GM23248 (cell line): ENCODE measurements around the gene DECR2. TPM values are rescaled to one million over a fixed set of nuclear protein-coding genes. Genes with fewer than 3 reads are reported as not detected.
A peak's percentile ranks its signal among the peaks of the same experiment; 100 is the strongest.

Source experiments
- DNase-seq: peaks from one replicate; pipeline ENCODE4 v3.0.0-alpha.2; 2015
- H2AFZ ChIP-seq: fragments of 200-600 bp; sonication (generic); 2 replicates; pipeline ENCODE4 v1.6.1; 2016; ENCODE audit warnings: antibody characterized with exemption
- H3F3A ChIP-seq: fragments of 200-600 bp; sonication (generic); 2 replicates; pipeline ENCODE4 v1.6.1; 2016; ENCODE audit warnings: mild to moderate bottlenecking, antibody characterized with exemption, mixed run types; ENCODE audit not compliant: insufficient read depth
- H3K27ac ChIP-seq: fragments of 200-600 bp; sonication (generic); 2 replicates; pipeline ENCODE4 v1.5.1; 2016; ENCODE audit warnings: mild to moderate bottlenecking
- H3K27me3 ChIP-seq: fragments of 200-600 bp; sonication (generic); replicated peaks from 2 replicates; pipeline ENCODE4 v1.6.1; 2016; ENCODE audit warnings: mild to moderate bottlenecking; ENCODE audit not compliant: insufficient read depth
- H3K36me3 ChIP-seq: fragments of 200-600 bp; sonication (generic); 2 replicates; pipeline ENCODE4 v1.6.1; 2016; ENCODE audit warnings: low read depth, mild to moderate bottlenecking
- H3K4me1 ChIP-seq: fragments of 200-600 bp; sonication (generic); 2 replicates; pipeline ENCODE4 v1.6.1; 2016; ENCODE audit warnings: mild to moderate bottlenecking; ENCODE audit not compliant: insufficient read depth
- H3K4me2 ChIP-seq: fragments of 200-600 bp; sonication (generic); one replicate; pipeline ENCODE4 v1.6.1; 2016; ENCODE audit warnings: mild to moderate bottlenecking; ENCODE audit not compliant: unreplicated experiment
- H3K4me3 ChIP-seq: fragments of 200-600 bp; sonication (generic); 2 replicates; pipeline ENCODE4 v1.5.1; 2016; ENCODE audit warnings: mild to moderate bottlenecking
- H3K79me2 ChIP-seq: fragments of 200-600 bp; sonication (generic); 2 replicates; pipeline ENCODE4 v1.6.1; 2016; ENCODE audit warnings: mild to moderate bottlenecking; ENCODE audit not compliant: insufficient read depth
- H3K9ac ChIP-seq: fragments of 200-600 bp; sonication (generic); 2 replicates; pipeline ENCODE4 v1.6.1; 2016; ENCODE audit warnings: mild to moderate bottlenecking
- H3K9me2 ChIP-seq: fragments of 200-600 bp; sonication (generic); 2 replicates; pipeline ENCODE4 v1.6.1; 2016; ENCODE audit warnings: mixed run types, mild to moderate bottlenecking, moderate library complexity; ENCODE audit not compliant: insufficient read depth
- H3K9me3 ChIP-seq: fragments of 200-600 bp; sonication (generic); one replicate; pipeline ENCODE4 v1.6.1; 2017; ENCODE audit warnings: low read depth
- H4K20me1 ChIP-seq: fragments of 200-600 bp; sonication (generic); 2 replicates; pipeline ENCODE4 v1.6.0; 2016; ENCODE audit not compliant: insufficient read depth
- EZH2 ChIP-seq: fragments of 200-600 bp; sonication (generic); IDR thresholded peaks from 2 replicates; pipeline ENCODE4 v1.6.1; 2018; ENCODE audit warnings: antibody characterized with exemption, mild to moderate bottlenecking; ENCODE audit not compliant: insufficient read depth, poor library complexity, severe bottlenecking
- EZH2phosphoT487 ChIP-seq: fragments of 200-600 bp; sonication (generic); IDR thresholded peaks from 2 replicates; pipeline ENCODE4 v1.6.1; 2018; ENCODE audit warnings: antibody characterized with exemption, moderate library complexity, mild to moderate bottlenecking, low read depth; ENCODE audit not compliant: insufficient read depth
- WGBS, 2 experiments: methylation state at CpG; one replicate each; pipeline ENCODE4 v1.1.6; 2015 to 2017; ENCODE audit warnings: low lambda C conversion rate in 2 of 2, low coverage in 1 of 2; ENCODE audit errors: missing lambda C conversion rate in 2 of 2; 5-methylcytosine and 5-hydroxymethylcytosine counted together
- in situ Hi-C: fragments of 300-500 bp; cut with MboI; formaldehyde crosslinking; loops from 2 replicates; pipeline ENCODE4 v1.15.0; 2020
- polyA plus RNA-seq: library from polyadenylated mRNA; unstranded; fragments of >200 nt; fragmentation: Nextera tagmentation; extraction: Ambion mirVana; gene quantifications from 2 replicates; pipeline ENCODE4 v1.2.1, GENCODE V29; 2016
- total RNA-seq: library from RNA; depleted of rRNA; stranded (reverse); fragments of >200 nt; shearing (Covaris generic); gene quantifications from 2 replicates; pipeline ENCODE4 v1.2.3, GENCODE V29; 2014

The DECR2 gene
- total and polyA plus RNA-seq, 2 experiments from 2014 or later, result 7.8 to 26.1 TPM

- Histone ChIP-seq H3K36me3 (no peaks in the 10 kb centered on the region), H3K4me3 (peak overlapping the region; percentile 77), H3K27me3 (no peaks in the 10 kb centered on the region), H3K4me1 (peaks cover 28% of the 10 kb centered on the region), H3K4me2 (peak overlapping the region; percentile 91), H3K9ac (peak overlapping the region; percentile 82), H3K79me2 (peaks cover 30% of the 10 kb centered on the region), H2AFZ (peak overlapping the region; percentile 86), H3K9me2 (no peaks in the 10 kb centered on the region), H3K27ac (peak overlapping the region; percentile 93), H3F3A (peaks cover 17% of the 10 kb centered on the region; the same call in 1 of the 2 replicates), H4K20me1 (0 out of 2 replicates have a peak, but pooled peaks cover 6% of the 10 kb centered on the region), H3K9me3 (no peaks in the 10 kb centered on the region)
- peak; percentile 99 for DNase-seq
- in situ Hi-C loops, result no loop called here
- 1 to 2% methylated on average over 20 of the region's 20 CpGs for WGBS, 2 experiments
- TF ChIP-seq EZH2phosphoT487 (no peak), EZH2 (no peak)
These were observed 22.4 kb downstream of the DECR2 start for GRCh38 chr16:424033-424622.

- Histone ChIP-seq H3K9me3 (no peaks in the 10 kb centered on the region), H3K4me2 (peak overlapping the region; percentile 91), H4K20me1 (0 out of 2 replicates have a peak, but pooled peaks cover 6% of the 10 kb centered on the region), H3K79me2 (peaks cover 35% of the 10 kb centered on the region), H3K36me3 (no peaks in the 10 kb centered on the region), H3F3A (peaks cover 17% of the 10 kb centered on the region; the same call in 1 of the 2 replicates), H3K4me1 (peaks cover 28% of the 10 kb centered on the region), H3K9ac (peak overlapping the region; percentile 82), H3K4me3 (peak overlapping the region; percentile 77), H3K9me2 (no peaks in the 10 kb centered on the region), H2AFZ (peak overlapping the region; percentile 86), H3K27ac (peak overlapping the region; percentile 93), H3K27me3 (no peaks in the 10 kb centered on the region)
- TF ChIP-seq EZH2phosphoT487 (no peak), EZH2 (no peak)
- in situ Hi-C loops, result no loop called here
- WGBS, 2 experiments, result 1% methylated on average over 30 of the region's 31 CpGs
- peak; percentile 63 for DNase-seq
These were observed 23.0 kb downstream of the DECR2 start for GRCh38 chr16:424623-425081.

GRCh38 chr16:425082-425718, 23.5 kb downstream of the DECR2 start, which contains the start of gene RAB11FIP3:
Gene RAB11FIP3 (plus strand): TSS chr16:425649. CDS start chr16:426007, 358 bp downstream.
- Histone ChIP-seq H3F3A (peaks cover 17% of the 10 kb centered on the region; the same call in 1 of the 2 replicates), H3K27me3 (no peaks in the 10 kb centered on the region), H2AFZ (peak within 1 kb of the TSS; percentile 86), H3K4me1 (peaks cover 28% of the 10 kb centered on the region), H3K4me3 (peak within 1 kb of the TSS; percentile 77), H3K9ac (peak within 1 kb of the TSS; percentile 82), H4K20me1 (0 out of 2 replicates have a peak, but pooled peaks cover 6% of the 10 kb centered on the region), H3K79me2 (peaks cover 41% of the 10 kb centered on the region), H3K4me2 (peak within 1 kb of the TSS; percentile 99), H3K27ac (peak within 1 kb of the TSS; percentile 93), H3K9me3 (no peaks in the 10 kb centered on the region), H3K36me3 (no peaks in the 10 kb centered on the region), H3K9me2 (no peaks in the 10 kb centered on the region)
- DNase-seq, result peak; percentile 91
- no peak for TF ChIP-seq EZH2phosphoT487
- no peak for TF ChIP-seq EZH2
- whole genome bisulfite sequencing, 2 experiments, result 1% methylated on average over 56 to 77 of the region's 77 CpGs
- in situ Hi-C loops, result no loop called here

DNA sequence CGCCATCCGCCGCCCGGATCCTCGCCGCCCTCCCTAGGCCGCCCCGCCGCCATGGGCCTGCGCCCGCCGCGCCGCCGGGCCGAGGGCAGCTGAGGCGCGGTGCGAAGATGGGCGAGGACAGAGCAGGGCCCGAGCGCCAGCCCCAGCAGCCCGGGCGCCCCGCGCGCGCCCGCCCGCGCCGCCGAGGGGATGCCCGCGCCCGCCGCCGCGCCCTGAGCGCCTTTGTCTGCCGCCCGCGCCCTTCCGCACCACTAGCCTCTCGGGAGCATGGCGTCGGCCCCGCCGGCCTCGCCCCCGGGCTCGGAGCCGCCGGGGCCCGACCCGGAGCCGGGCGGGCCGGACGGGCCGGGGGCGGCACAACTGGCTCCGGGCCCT, 24.0 kb downstream of the DECR2 start:
- TF ChIP-seq EZH2, result no peak
- no peak for TF ChIP-seq EZH2phosphoT487
- Histone ChIP-seq H3K9ac (peak overlapping the region; percentile 82), H2AFZ (peak overlapping the region; percentile 86; the same call in 1 of the 2 replicates), H4K20me1 (0 out of 2 replicates have a peak, but pooled peaks cover 6% of the 10 kb centered on the region), H3F3A (peaks cover 17% of the 10 kb centered on the region; the same call in 1 of the 2 replicates), H3K4me2 (peak overlapping the region; percentile 91), H3K9me3 (no peaks in the 10 kb centered on the region), H3K4me1 (peaks cover 28% of the 10 kb centered on the region), H3K27me3 (no peaks in the 10 kb centered on the region), H3K9me2 (no peaks in the 10 kb centered on the region), H3K36me3 (no peaks in the 10 kb centered on the region), H3K4me3 (peak overlapping the region; percentile 77), H3K79me2 (peaks cover 46% of the 10 kb centered on the region), H3K27ac (peak overlapping the region; percentile 93)
- 0% methylated on average over 3 to 42 of the region's 63 CpGs for WGBS, 2 experiments
- in situ Hi-C loops, result no loop called here
- DNase-seq, result peak; percentile 59
